Measurements from ENCODE around the gene TPI1.

GRCh38 chr12:6830999-6831398 is 36.3 kb upstream of the TPI1 start:
- TF ChIP-seq CTCF (IDR thresholded peaks at IDR 0.05) (no peak), FOXP1 (CRISPR knock-in tag; IDR thresholded peaks at IDR 0.05; ENCODE audit: borderline replicate concordance) (no peak), CREB1 (CRISPR knock-in tag; IDR thresholded peaks at IDR 0.05) (no peak), ZNF416 (CRISPR knock-in tag; IDR thresholded peaks at IDR 0.05) (no peak), STAT6 (CRISPR knock-in tag; conservative IDR thresholded peaks at IDR 0.05; ENCODE audit: low read depth) (no peak), USF2 (CRISPR knock-in tag; IDR thresholded peaks at IDR 0.05) (no peak), TEAD4 (CRISPR knock-in tag; IDR thresholded peaks at IDR 0.05) (no peak), ZNF263 (CRISPR knock-in tag; IDR thresholded peaks at IDR 0.05; ENCODE audit: low read depth) (no peak), ATF3 (CRISPR knock-in tag; conservative IDR thresholded peaks at IDR 0.05) (no peak), ZBTB21 (CRISPR knock-in tag; IDR thresholded peaks at IDR 0.05; ENCODE audit: borderline replicate concordance) (no peak)

All from WTC11 (cell line).